Endothelial cell of umbilical vein (primary cell): ENCODE measurements around the gene SDC1. TPM values are rescaled to one million over a fixed set of nuclear protein-coding genes. Genes with fewer than 3 reads are reported as not detected.

Experiments used
- BruUV-seq: library from RNA; stranded (reverse); fragments of 400-500 nt; replicated peaks from 2 replicates; lab custom pipeline; 2021; lab: Mats Ljungman, UMichigan
- CTCF ChIA-PET: fragments of 300-600, 350-600 bp; sonication (Branson Sonifier 250); formaldehyde crosslinking; loops from one replicate; lab custom pipeline; 2021; ENCODE audit warnings: antibody characterized with exemption, inconsistent platforms; lab: Charles Lee
- POLR2A ChIA-PET: fragments of 300-600, 350-600 bp; sonication (Branson Sonifier 250); formaldehyde crosslinking; loops from one replicate; lab custom pipeline; 2021; ENCODE audit warnings: antibody characterized with exemption, inconsistent platforms; lab: Charles Lee
- DNase-seq: peaks from one replicate; pipeline ENCODE4 v3.0.0-alpha.2; 2011; ENCODE audit warnings: low read depth, low spot score
- FAIRE-seq: peaks from 2 replicates; lab custom pipeline; 2011; peaks lifted over from hg19 to GRCh38; lab: Jason Lieb, UNC
- H2AFZ ChIP-seq: 2 replicates; pipeline ENCODE4 v1.6.0; 2012; ENCODE audit warnings: low read depth, low read length, control low read depth, inconsistent platforms
- H3K27ac ChIP-seq: 2 replicates; pipeline ENCODE4 v1.5.1; 2011; ENCODE audit warnings: low read depth, mild to moderate bottlenecking, control low read depth, low read length, moderate library complexity; ENCODE audit not compliant: insufficient read depth
- H3K27me3 ChIP-seq, 2 experiments: 2 replicates each; pipeline versions ENCODE4 v1.6.0 to v1.6.1; 2011; ENCODE audit warnings: low read length in 2 of 2, mixed read lengths in 1 of 2; ENCODE audit not compliant: control insufficient read depth in 2 of 2, insufficient read depth in 2 of 2
- H3K36me3 ChIP-seq, 2 experiments: 2 replicates in 1 of 2; 3 replicates in 1 of 2; pipeline ENCODE4 v1.5.1; 2011; ENCODE audit warnings: low read length in 2 of 2, mild to moderate bottlenecking in 1 of 2, moderate library complexity in 1 of 2; ENCODE audit not compliant: control insufficient read depth in 2 of 2, insufficient read depth in 2 of 2; ENCODE audit errors: extremely low read depth in 1 of 2
- H3K4me1 ChIP-seq: 3 replicates; pipeline ENCODE4 v1.5.1; 2011; ENCODE audit warnings: mild to moderate bottlenecking, low read length; ENCODE audit not compliant: control insufficient read depth, insufficient read depth; ENCODE audit errors: extremely low read depth
- H3K4me2 ChIP-seq: 2 replicates; pipeline ENCODE4 v1.6.1; 2011; ENCODE audit warnings: low read length, control low read depth, mixed read lengths; ENCODE audit not compliant: insufficient read depth
- H3K4me3 ChIP-seq, 3 experiments: fragments of 200-600 bp in 1 of 3; sonication (generic), shearing (Covaris generic) in 1 of 3; replicated peaks in 1 of 3; 2 replicates each; pipeline ENCODE4 v1.5.1; 2011 to 2016; ENCODE audit warnings: control low read depth in 3 of 3, low read length in 3 of 3, mild to moderate bottlenecking in 2 of 3, inconsistent platforms in 1 of 3, low read depth in 1 of 3, moderate library complexity in 1 of 3; ENCODE audit not compliant: insufficient read depth in 1 of 3
- H3K79me2 ChIP-seq: 2 replicates; pipeline ENCODE4 v1.6.0; 2012; ENCODE audit warnings: low read length, inconsistent platforms; ENCODE audit not compliant: control insufficient read depth, insufficient read depth
- H3K9ac ChIP-seq: replicated peaks from 2 replicates; pipeline ENCODE3; 2011; ENCODE audit warnings: low read length, control low read depth; ENCODE audit not compliant: insufficient read depth; ENCODE audit errors: extremely low read depth
- H3K9me1 ChIP-seq: replicated peaks from 3 replicates; pipeline ENCODE4 v1.6.0; 2011; ENCODE audit warnings: mild to moderate bottlenecking, low read length; ENCODE audit not compliant: control insufficient read depth, insufficient read depth; ENCODE audit errors: extremely low read depth
- H3K9me3 ChIP-seq: replicated peaks from 2 replicates; pipeline ENCODE4 v1.5.1; 2012; ENCODE audit warnings: low read length, inconsistent platforms; ENCODE audit not compliant: control insufficient read depth, insufficient read depth
- H4K20me1 ChIP-seq: replicated peaks from 2 replicates; pipeline ENCODE3; 2011; ENCODE audit warnings: mild to moderate bottlenecking, low read length; ENCODE audit not compliant: control insufficient read depth, insufficient read depth; ENCODE audit errors: extremely low read depth
- CTCF ChIP-seq, 2 donors: IDR thresholded peaks; 1 replicate in 1 of 2; 2 replicates in 1 of 2; pipeline ENCODE4 v1.5.1; 2011; ENCODE audit warnings: low read length in 2 of 2, mild to moderate bottlenecking in 2 of 2, moderate library complexity in 2 of 2, control low read depth in 1 of 2, inconsistent platforms in 1 of 2, low read depth in 1 of 2; ENCODE audit not compliant: insufficient read depth in 1 of 2; ENCODE audit errors: extremely low read depth in 1 of 2
- EZH2 ChIP-seq: IDR thresholded peaks from 2 replicates; pipeline ENCODE4 v1.6.1; 2012; ENCODE audit warnings: borderline replicate concordance, low read depth, mild to moderate bottlenecking, moderate library complexity, low read length, inconsistent platforms; ENCODE audit not compliant: severe bottlenecking
- FOS ChIP-seq: IDR thresholded peaks from 2 replicates; pipeline ENCODE4 v1.6.1; 2011; ENCODE audit warnings: mild to moderate bottlenecking, low read length, moderate library complexity, borderline replicate concordance; ENCODE audit not compliant: insufficient read depth
- GATA2 ChIP-seq: IDR thresholded peaks from 2 replicates; pipeline ENCODE4 v1.7.0; 2011; ENCODE audit warnings: low read depth, mild to moderate bottlenecking, moderate library complexity, mixed read lengths, low read length; ENCODE audit not compliant: insufficient read length, insufficient read depth
- JUN ChIP-seq: IDR thresholded peaks from 2 replicates; pipeline ENCODE4 v1.6.1; 2011; ENCODE audit warnings: borderline replicate concordance, low read depth; ENCODE audit not compliant: insufficient read length, insufficient read depth
- MAX ChIP-seq: IDR thresholded peaks from 2 replicates; pipeline ENCODE4 v1.6.1; 2011; ENCODE audit not compliant: insufficient read depth, insufficient read length
- MYC ChIP-seq: IDR thresholded peaks from one replicate; pipeline ENCODE4 v1.6.1; 2011; ENCODE audit warnings: mild to moderate bottlenecking, low read depth, low read length
- POLR2A ChIP-seq: IDR thresholded peaks from 2 replicates; pipeline ENCODE4 v1.6.1; 2012; ENCODE audit warnings: low read depth, mild to moderate bottlenecking, control low read depth, low read length
- POLR2AphosphoS5 ChIP-seq: IDR thresholded peaks from 2 replicates; pipeline ENCODE4 v1.6.1; 2012; ENCODE audit warnings: low read depth, mild to moderate bottlenecking, control low read depth, low read length, moderate library complexity; ENCODE audit not compliant: insufficient read depth
- dilution Hi-C: fragments of 300-500 bp; cut with MboI; formaldehyde crosslinking; loops from one replicate; pipeline ENCODE4 v1.15.0; 2019; ENCODE audit warnings: low sequenced_read_pairs; ENCODE audit not compliant: extremely low pct_ligation_motif_present
- intact Hi-C: fragments of 100-400 bp; cut with micrococcal nuclease; formaldehyde crosslinking; loops from one replicate; pipeline ENCODE4 v1.10.0; 2022
- polyA plus RNA-seq, 4 experiments: library from polyadenylated mRNA; depleted of rRNA in 3 of 4; stranded (reverse) in 3 of 4; unstranded in 1 of 4; fragments of >200 nt; gene quantifications; 2 replicates each; pipeline versions ENCODE4 v1.2.1 to v1.2.3, GENCODE V29; 2011 to 2012; ENCODE audit warnings: missing spikeins in 1 of 4
- total RNA-seq: library from RNA; stranded (reverse); gene quantifications from 2 replicates; pipeline ENCODE4 v1.2.3, GENCODE V29; 2021

SDC1 gene
- total and polyA plus RNA-seq, 2 donors (not counting 3 experiments of a cell fraction or from before 2014, with no cell fraction given) = 3.2 to 4.0 TPM

GRCh38 chr2:20171445-20171977, 53.4 kb downstream of the SDC1 start:
- Histone ChIP-seq H3K9me3 (no peaks in the 10 kb centered on the region), H3K27ac (no peak overlapping the region), H3K4me2 (no peak overlapping the region), H3K9me1 (no peaks in the 10 kb centered on the region), H3K4me1 (peaks cover 3% of the 10 kb centered on the region), H3K9ac (no peak overlapping the region), H2AFZ (no peak overlapping the region), H3K79me2 (no peaks in the 10 kb centered on the region), H3K4me3 (no peak overlapping the region), H3K36me3 (no peaks in the 10 kb centered on the region), H3K27me3 (peaks cover 0 to 3% of the 10 kb centered on the region in 2 experiments), H4K20me1 (no peaks in the 10 kb centered on the region)
- BruUV-seq = no TSS peak
- ChIA-PET CTCF (interaction anchor here (1.5 kb wide), 1 partner anchor 20 kb away, joined by 4 read pairs; no protein-coding TSS in a partner anchor), POLR2A (no interaction called here)
- no peak for FAIRE-seq
- intact Hi-C loops = no loop called here
- dilution Hi-C loops = no loop called here
- no peak for TF ChIP-seq GATA2
- TF ChIP-seq MAX = no peak
- no peak for TF ChIP-seq JUN
- TF ChIP-seq FOS = no peak
- TF ChIP-seq CTCF (IDR thresholded peaks at IDR 0.05; ENCODE audit: extremely low read depth in 1 of 2, insufficient read depth in 1 of 2, low read depth in 1 of 2, low read length in 2 of 2) = no peak
- no peak for TF ChIP-seq EZH2
- no peak for TF ChIP-seq POLR2A
- no peak for TF ChIP-seq POLR2AphosphoS5
- no peak for TF ChIP-seq MYC
- no peak for DNase-seq
